K562 (cell line): ENCODE results near the gene ORAI3. TPM values are rescaled to one million over a fixed set of nuclear protein-coding genes. Genes with fewer than 3 reads are reported as not detected.

Source experiments
- ARID1B ChIP-seq: fragments of 450-650 bp; IDR thresholded peaks from 2 replicates; pipeline ENCODE4 v1.6.1; 2016; ENCODE audit warnings: antibody characterized with exemption, mild to moderate bottlenecking, inconsistent platforms
- EGR1 ChIP-seq: fragments of 450-650 bp; conservative IDR thresholded peaks from 2 replicates; pipeline ENCODE4 v1.6.1; 2017; ENCODE audit warnings: mild to moderate bottlenecking
- ELF2 ChIP-seq: fragments of 250-450 bp; sonication (Bioruptor Pico); IDR thresholded peaks from 2 replicates; pipeline ENCODE4 v1.5.0; 2021; ENCODE audit warnings: mild to moderate bottlenecking
- FOXP1 ChIP-seq: sonication (generic); formaldehyde crosslinking; IDR thresholded peaks from 2 replicates; pipeline ENCODE4 v1.8.0; 2022; ENCODE audit warnings: mild to moderate bottlenecking, missing genetic modification reagents
- GABPB1 ChIP-seq: sonication (generic); formaldehyde crosslinking; IDR thresholded peaks from 2 replicates; pipeline ENCODE4 v1.8.0; 2022; ENCODE audit warnings: mild to moderate bottlenecking, missing genetic modification reagents
- HDAC8 ChIP-seq: fragments of 450-650 bp; IDR thresholded peaks from 2 replicates; pipeline ENCODE4 v1.6.1; 2016; ENCODE audit warnings: mild to moderate bottlenecking, missing genetic modification characterization, moderate library complexity, missing compliant biosample characterization
- HINFP ChIP-seq: fragments of 450-650 bp; conservative IDR thresholded peaks from 2 replicates; pipeline ENCODE4 v1.6.1; 2016; ENCODE audit warnings: missing genetic modification characterization, low read depth, mild to moderate bottlenecking, control low read depth, missing compliant biosample characterization
- MAFK ChIP-seq: IDR thresholded peaks from 2 replicates; pipeline ENCODE4 v1.6.1; 2011; ENCODE audit warnings: low read length, improper control_type of control experiment
- MAX ChIP-seq: sonication (generic); formaldehyde crosslinking; IDR thresholded peaks from 2 replicates; pipeline ENCODE4 v1.9.0; 2022; ENCODE audit warnings: mild to moderate bottlenecking, missing genetic modification reagents
- MBD2 ChIP-seq: sonication (generic); IDR thresholded peaks from 2 replicates; pipeline ENCODE4 v1.6.1; 2016; ENCODE audit warnings: low read depth, borderline replicate concordance
- MECOM ChIP-seq: fragments of 250-450 bp; sonication (Bioruptor Pico); IDR thresholded peaks from 2 replicates; pipeline ENCODE4 v1.8.0; 2022; ENCODE audit warnings: inconsistent platforms
- NCOR1 ChIP-seq: fragments of 450-650 bp; IDR thresholded peaks from 2 replicates; pipeline ENCODE4 v1.6.1; 2016; ENCODE audit warnings: mild to moderate bottlenecking, moderate library complexity
- POLR2AphosphoS2 ChIP-seq: IDR thresholded peaks from 2 replicates; pipeline ENCODE4 v1.6.1; 2012; ENCODE audit warnings: low read length, improper control_type of control experiment
- PPARD ChIP-seq: fragments of 250-450 bp; sonication (Bioruptor Pico); IDR thresholded peaks from 2 replicates; pipeline ENCODE4 v1.8.0; 2022; ENCODE audit warnings: inconsistent platforms, mild to moderate bottlenecking, moderate library complexity
- PRMT5 ChIP-seq: sonication (generic); formaldehyde crosslinking; IDR thresholded peaks from 2 replicates; pipeline ENCODE4 v1.5.0; 2020; ENCODE audit warnings: missing genetic modification reagents
- SMC3 ChIP-seq: conservative IDR thresholded peaks from 2 replicates; pipeline ENCODE4 v1.6.1; 2011; ENCODE audit warnings: low read depth, low read length, improper control_type of control experiment; ENCODE audit not compliant: insufficient read depth
- TFAP4 ChIP-seq: sonication (generic); formaldehyde crosslinking; IDR thresholded peaks from 2 replicates; pipeline ENCODE4 v1.8.0; 2022; ENCODE audit warnings: missing genetic modification reagents, mild to moderate bottlenecking, moderate library complexity, borderline replicate concordance
- TRIM25 ChIP-seq: fragments of 450-650 bp; IDR thresholded peaks from 2 replicates; pipeline ENCODE4 v1.7.0; 2016; ENCODE audit warnings: borderline replicate concordance
- ZBTB33 ChIP-seq: sonication (generic); formaldehyde crosslinking; IDR thresholded peaks from 2 replicates; pipeline ENCODE4 v1.8.1; 2023; ENCODE audit warnings: mild to moderate bottlenecking, missing genetic modification reagents
- ZNF707 ChIP-seq: fragments of 250-450 bp; sonication (Bioruptor Pico); conservative IDR thresholded peaks from 2 replicates; pipeline ENCODE4 v1.8.0; 2022; ENCODE audit warnings: inconsistent platforms, mild to moderate bottlenecking, moderate library complexity
- ZNF764 ChIP-seq: fragments of 250-450 bp; sonication (Bioruptor Pico); IDR thresholded peaks from 2 replicates; pipeline ENCODE4 v1.4.0; 2020; ENCODE audit warnings: low read depth, mild to moderate bottlenecking, moderate library complexity
- ZNF77 ChIP-seq: fragments of 250-450 bp; sonication (Bioruptor Pico); IDR thresholded peaks from 2 replicates; pipeline ENCODE4 v1.5.0; 2020
- ZNF830 ChIP-seq: fragments of 250-450 bp; sonication (Bioruptor Pico); IDR thresholded peaks from 2 replicates; pipeline ENCODE4 v1.5.0; 2021; ENCODE audit warnings: mild to moderate bottlenecking
- polyA plus RNA-seq, 8 experiments: library from polyadenylated mRNA; depleted of rRNA in 4 of 8; stranded (reverse) in 5 of 8; unstranded in 3 of 8; fragments of >200 nt; fragmentation: Nextera tagmentation in 2 of 8; fragmentation: Illumina TruSeq in 1 of 8; extraction: Ambion mirVana in 2 of 8; extraction: Trizol in 1 of 8; gene quantifications; 2 replicates each; pipeline versions ENCODE4 v1.2.1 to v1.2.3, GENCODE V29; 2011 to 2014; ENCODE audit warnings: inconsistent platforms in 1 of 8, missing spikeins in 1 of 8
- total RNA-seq, 7 experiments: library from RNA; depleted of rRNA in 6 of 7; stranded (reverse); fragments of >200 nt in 6 of 7; fragmentation: Illumina TruSeq in 2 of 7; extraction: Trizol in 2 of 7; gene quantifications; 2 replicates each; pipeline versions ENCODE4 v1.2.1 to v1.2.3, GENCODE V29; 2011 to 2021; ENCODE audit warnings: low replicate concordance in 1 of 7

The ORAI3 gene
- total and polyA plus RNA-seq, 9 of the 15 experiments (the other 6 are each of a cell fraction or from before 2014, with no cell fraction given) = 4.9 to 23.3 (median 14.1) TPM

- no peak for TF ChIP-seq MAFK
- TF ChIP-seq PRMT5 (CRISPR knock-in tag) = no peak
- no peak for TF ChIP-seq POLR2AphosphoS2
- TF ChIP-seq ARID1B = peak; percentile 64; the same call in 1 of the 2 replicates
- TF ChIP-seq MECOM (CRISPR knock-in tag) = no peak
- TF ChIP-seq ZNF830 (CRISPR knock-in tag) = no peak
- TF ChIP-seq ZNF707 (CRISPR knock-in tag) = no peak
- TF ChIP-seq ZNF77 = no peak
- TF ChIP-seq ZBTB33 (CRISPR knock-in tag) = peak; percentile 91
- TF ChIP-seq FOXP1 = no peak
- no peak for TF ChIP-seq SMC3
- peak; percentile 51 for TF ChIP-seq GABPB1 (CRISPR knock-in tag)
- peak; percentile 72; the same call in 1 of the 2 replicates for TF ChIP-seq HDAC8 (tag)
- TF ChIP-seq ZNF764 (CRISPR knock-in tag) = no peak
- TF ChIP-seq MAX (CRISPR knock-in tag) = peak; percentile 59
- TF ChIP-seq MBD2 = 0 out of 2 replicates have a peak, but pooled peaks have one; percentile 14
- no peak for TF ChIP-seq TRIM25
- no peak; the same call in 1 of the 2 replicates for TF ChIP-seq HINFP (tag)
- TF ChIP-seq TFAP4 (CRISPR knock-in tag) = no peak; the same call in 1 of the 2 replicates
- no peak for TF ChIP-seq NCOR1
- TF ChIP-seq PPARD = no peak
- TF ChIP-seq ELF2 (CRISPR knock-in tag) = 0 out of 2 replicates have a peak, but pooled peaks have one; percentile 3
- TF ChIP-seq EGR1 = no peak
Measured at GRCh38 chr16:30992931-30993816, 44.3 kb downstream of the ORAI3 start (continued).
